Regular cardiac myocyte (primary cell): ENCODE results near the gene PDGFD. TPM values are rescaled to one million over a fixed set of nuclear protein-coding genes. Genes with fewer than 3 reads are reported as not detected.

Experiments used
- total RNA-seq: library from RNA; depleted of rRNA; stranded (reverse); fragments of >200 nt; gene quantifications from 2 replicates; pipeline ENCODE4 v1.2.3, GENCODE V29; 2014

PDGFD gene
- 0.96 and 13.0 TPM in 2 replicates for total RNA-seq

GRCh38 chr11:104164028-104164520, at the start of gene PDGFD:
Gene PDGFD (minus strand): TSS chr11:104164147.

DNA sequence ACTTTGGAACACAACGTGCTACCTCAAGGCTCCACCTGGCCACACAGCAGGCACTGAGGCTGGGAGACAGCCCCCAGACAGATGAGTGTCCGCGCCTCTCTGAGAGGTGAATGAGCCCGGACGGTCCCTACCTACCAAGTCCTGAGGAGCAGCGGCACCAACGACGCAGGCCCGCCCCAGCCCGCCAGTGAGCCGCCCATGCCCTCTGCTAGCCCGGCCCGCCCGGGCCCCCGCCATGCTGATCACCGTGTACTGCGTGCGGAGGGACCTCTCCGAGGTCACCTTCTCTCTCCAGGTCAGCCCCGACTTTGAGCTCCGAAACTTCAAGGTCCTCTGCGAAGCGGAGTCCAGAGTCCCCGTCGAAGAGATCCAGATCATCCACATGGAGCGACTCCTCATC, 127.4 kb downstream of the PDGFD start, which contains the start of gene DDI1:
Gene DDI1 (plus strand): TSS at position 53 of the 400 bp plus-strand sequence. CDS start 183 bp downstream, at position 236.

Other genes starting within 250 kb of the PDGFD start
- gene DDI1, start 127.5 kb downstream of the PDGFD start, total RNA-seq, result not detected in 2 replicates